ENCODE measurements around the gene RRP7A. TPM values are rescaled to one million over a fixed set of nuclear protein-coding genes. Genes with fewer than 3 reads are reported as not detected.
"Not testable (repeated sequence)": the region's sequence is repeated elsewhere in the genome, so short reads cannot be mapped to it uniquely, and the experiment has no call there.

RRP7A gene, protein sequence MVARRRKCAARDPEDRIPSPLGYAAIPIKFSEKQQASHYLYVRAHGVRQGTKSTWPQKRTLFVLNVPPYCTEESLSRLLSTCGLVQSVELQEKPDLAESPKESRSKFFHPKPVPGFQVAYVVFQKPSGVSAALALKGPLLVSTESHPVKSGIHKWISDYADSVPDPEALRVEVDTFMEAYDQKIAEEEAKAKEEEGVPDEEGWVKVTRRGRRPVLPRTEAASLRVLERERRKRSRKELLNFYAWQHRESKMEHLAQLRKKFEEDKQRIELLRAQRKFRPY
- 100 to 1,000 TPM; 169 to 181 TPM for total RNA-seq

DNA sequence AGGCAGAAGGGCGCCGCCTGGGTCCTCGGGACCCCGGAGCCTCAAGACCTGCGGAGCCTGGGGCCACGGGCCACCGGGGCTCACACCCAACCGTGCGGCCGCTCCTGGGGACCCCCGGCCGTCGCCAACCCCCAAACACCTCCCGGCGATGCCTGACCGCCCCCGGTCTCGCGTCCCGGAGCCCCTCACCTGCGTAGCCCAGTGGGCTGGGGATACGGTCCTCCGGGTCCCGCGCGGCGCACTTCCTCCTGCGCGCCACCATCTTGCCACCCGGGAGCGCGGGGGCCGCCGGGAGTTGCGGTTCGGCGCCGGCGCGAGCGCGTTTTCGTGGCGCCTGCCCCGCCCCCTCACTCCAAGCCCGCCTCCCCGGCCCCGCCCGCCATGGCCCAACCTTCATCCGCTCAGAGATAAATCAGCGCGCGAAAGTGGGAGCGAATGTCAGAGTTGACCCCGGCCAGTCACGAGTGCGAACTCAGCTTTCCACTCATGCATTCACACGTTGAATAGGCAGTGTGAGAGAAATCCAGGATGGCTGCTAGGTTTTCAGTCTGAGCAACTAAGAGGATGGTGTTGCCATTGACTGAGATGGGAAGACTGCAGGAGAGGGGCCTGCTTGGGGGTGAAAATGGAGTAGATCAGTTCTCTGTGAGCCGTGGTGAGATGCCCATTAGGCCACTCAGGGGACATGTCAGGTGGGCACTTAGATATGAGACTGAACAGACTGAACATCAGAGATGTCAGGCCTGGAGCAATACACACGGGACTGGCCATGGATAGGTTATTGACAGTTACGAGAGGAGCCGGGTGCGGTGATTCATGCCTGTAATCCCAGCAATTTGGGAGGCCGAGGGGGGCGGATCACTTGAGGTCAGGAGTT, at the start of gene RRP7A:
TSS of gene RRP7A (minus strand) at position 272 of the 877 bp plus-strand sequence. CDS start at position 262, 10 bp downstream.
- ChIA-PET CTCF (interaction anchor here (0.7 kb wide), 1 partner anchor 550 kb away, joined by 3 read pairs; no protein-coding TSS in a partner anchor), POLR2A (no interaction called here)

DNA sequence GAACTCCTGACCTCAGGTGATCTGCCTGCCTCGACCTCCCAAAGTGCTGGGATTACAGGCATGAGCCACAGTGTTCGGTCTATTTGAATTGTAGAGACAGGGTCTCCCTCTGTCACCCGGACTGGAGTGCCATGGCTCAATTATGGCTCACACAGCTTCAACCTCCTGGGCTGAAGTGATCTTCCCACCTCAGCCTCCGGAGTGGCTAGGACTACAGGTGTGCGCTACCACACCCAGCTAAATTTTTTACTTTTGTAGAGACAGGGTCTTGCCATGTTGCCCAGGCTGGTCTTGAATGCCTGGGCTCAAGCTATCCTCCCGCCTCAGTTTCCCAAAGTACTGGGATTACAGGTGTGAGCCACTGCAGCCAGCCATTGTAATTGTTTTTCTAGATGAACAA, 48.4 kb upstream of the RRP7A start:
- CTCF ChIA-PET, POLR2A ChIA-PET: not testable (repeated sequence)

GRCh38 chr22:42565956-42566355, 46.4 kb upstream of the RRP7A start:
- CTCF ChIA-PET, result no interaction called here

DNA sequence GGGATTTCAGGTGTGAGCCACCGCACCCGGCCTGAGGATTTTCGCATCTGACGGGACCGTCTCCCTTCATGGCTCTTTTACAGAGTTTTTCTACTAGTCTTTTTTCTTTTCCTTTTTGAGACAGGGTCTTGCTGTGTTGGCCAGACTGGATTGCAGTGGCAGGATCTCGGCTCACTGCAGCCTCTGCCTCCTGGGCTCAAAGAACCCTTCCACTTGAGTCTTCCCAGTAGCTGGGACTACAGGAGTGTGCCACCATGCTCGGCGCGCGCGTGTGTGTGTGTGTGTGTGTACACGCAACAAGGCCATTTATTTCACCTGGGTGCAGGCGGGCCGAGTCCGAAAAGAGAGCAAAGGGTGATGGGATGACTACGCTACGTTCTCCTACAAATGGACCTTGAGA, 45.1 kb upstream of the RRP7A start:
- CTCF ChIA-PET, result no interaction called here
- POLR2A ChIA-PET, result interaction anchor here (0.6 kb wide), 1 partner anchor 1283 kb away, joined by 3 read pairs; no protein-coding TSS in a partner anchor

More at GRCh38 chr22:42565956-42566355, 46.4 kb upstream of the RRP7A start:
- POLR2A ChIA-PET, result no interaction called here

- POLR2A ChIA-PET, CTCF ChIA-PET: not testable (repeated sequence)
These were observed 44.3 kb upstream of the RRP7A start for GRCh38 chr22:42563943-42564342.

- CTCF ChIA-PET, result no interaction called here
- POLR2A ChIA-PET, result no interaction called here
These were observed 43.1 kb upstream of the RRP7A start for GRCh38 chr22:42562684-42563083.

DNA sequence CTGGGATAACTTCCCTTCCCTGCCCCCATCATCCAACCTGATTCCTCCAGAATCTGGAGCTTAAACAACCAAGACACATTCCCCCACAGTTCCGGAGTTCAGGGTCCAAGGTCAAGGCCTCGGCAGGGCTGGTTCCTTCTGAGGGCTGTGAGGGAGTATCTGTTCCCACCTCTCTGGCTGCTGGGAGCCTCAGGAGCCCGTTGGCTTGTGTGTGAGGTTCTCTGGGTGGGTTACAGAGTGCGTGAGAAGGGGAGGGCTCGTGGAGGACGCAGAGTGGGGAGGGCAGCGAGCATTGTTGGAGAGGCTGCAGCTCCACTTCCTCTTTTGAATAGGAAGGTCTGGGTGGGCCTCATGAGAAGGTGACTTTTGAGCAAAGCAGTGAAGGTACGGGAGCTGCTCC, 42.7 kb upstream of the RRP7A start:
- CTCF ChIA-PET, result no interaction called here
- POLR2A ChIA-PET, result no interaction called here

- CTCF ChIA-PET, result no interaction called here
- POLR2A ChIA-PET, result no interaction called here
These were observed 42.3 kb upstream of the RRP7A start for GRCh38 chr22:42561856-42562255.

GRCh38 chr22:42560781-42561180, 41.2 kb upstream of the RRP7A start:
- CTCF ChIA-PET, result interaction anchor here (0.9 kb wide), 1 partner anchor 17 kb away, joined by 3 read pairs; no protein-coding TSS in a partner anchor
- POLR2A ChIA-PET, result interaction anchor here (0.6 kb wide), 2 partner anchors 16 to 44 kb away, joined by 3 to 6 read pairs; no protein-coding TSS in a partner anchor

- POLR2A ChIA-PET, result no interaction called here
- CTCF ChIA-PET, result interaction anchor here (0.9 kb wide), 1 partner anchor 17 kb away, joined by 3 read pairs; no protein-coding TSS in a partner anchor
These were observed 40.8 kb upstream of the RRP7A start for GRCh38 chr22:42560381-42560780.

DNA sequence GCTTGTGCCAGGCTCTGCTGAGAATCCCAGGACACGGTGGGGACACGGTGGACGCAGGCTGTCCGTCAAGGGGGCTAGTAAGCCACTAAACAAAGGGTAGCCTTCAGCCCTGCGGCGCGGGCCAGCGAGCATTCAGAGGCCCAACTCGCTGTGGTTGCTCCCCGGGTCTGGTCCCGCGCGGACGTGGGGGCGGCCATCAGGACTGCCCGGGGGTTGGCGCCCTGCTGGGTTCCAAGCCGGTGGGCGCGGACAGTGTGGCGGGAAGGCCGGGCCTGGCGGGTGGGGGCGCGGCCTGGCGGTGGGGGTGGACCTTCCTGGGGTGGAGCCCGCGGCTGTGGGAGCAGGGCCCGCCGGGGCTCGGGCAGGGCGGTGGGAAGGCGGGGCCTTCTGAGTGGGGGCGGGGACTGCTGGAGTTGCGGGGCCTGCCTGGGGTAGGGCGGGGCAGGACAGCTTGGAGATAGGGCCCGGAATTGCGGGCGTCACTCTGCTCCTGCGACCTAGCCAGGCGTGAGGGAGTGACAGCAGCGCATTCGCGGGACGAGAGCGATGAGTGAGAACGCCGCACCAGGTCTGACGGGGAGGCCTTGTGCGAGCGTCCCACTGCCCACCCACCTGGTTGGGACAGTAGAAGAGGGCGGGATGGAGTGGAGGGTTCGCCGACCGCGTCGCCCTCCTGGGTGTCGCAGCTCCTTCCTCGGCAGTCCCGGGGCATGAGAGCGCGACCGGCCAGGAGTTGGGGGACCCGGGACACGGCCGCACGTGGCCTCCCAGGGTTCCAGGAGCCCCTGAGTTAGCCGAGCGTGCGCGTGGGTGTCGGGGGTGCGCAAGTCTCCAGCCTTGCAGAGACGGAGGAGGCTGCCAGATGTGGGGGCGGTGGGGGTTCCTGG, 34.1 kb upstream of the RRP7A start, which contains the start of gene SERHL2:
TSS of gene SERHL2 (plus strand) at position 482 of the 887 bp plus-strand sequence. CDS start at position 547, 65 bp downstream.
- CTCF ChIA-PET, result no interaction called here

DNA sequence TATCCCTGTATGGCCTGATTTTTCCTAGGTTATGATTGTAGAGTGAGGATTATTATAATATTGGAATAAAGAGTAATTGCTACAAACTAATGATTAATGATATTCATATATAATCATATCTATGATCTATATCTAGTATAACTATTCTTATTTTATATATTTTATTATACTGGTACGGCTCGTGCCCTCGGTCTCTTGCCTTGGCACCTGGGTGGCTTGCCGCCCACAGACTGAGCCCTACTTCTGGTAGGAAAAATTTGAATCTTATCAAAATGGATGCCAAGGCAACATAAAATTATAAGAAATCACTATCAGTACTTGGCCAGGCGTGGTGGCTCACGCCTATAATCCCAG, 32.7 kb upstream of the RRP7A start:
- POLR2A ChIA-PET, result not testable (repeated sequence)

More for the DNA sequence above, 34.1 kb upstream of the RRP7A start, which contains the start of gene SERHL2:
- POLR2A ChIA-PET, result interaction anchor here (0.7 kb wide), 1 partner anchor 44 kb away, joined by 3 read pairs; no protein-coding TSS in a partner anchor

DNA sequence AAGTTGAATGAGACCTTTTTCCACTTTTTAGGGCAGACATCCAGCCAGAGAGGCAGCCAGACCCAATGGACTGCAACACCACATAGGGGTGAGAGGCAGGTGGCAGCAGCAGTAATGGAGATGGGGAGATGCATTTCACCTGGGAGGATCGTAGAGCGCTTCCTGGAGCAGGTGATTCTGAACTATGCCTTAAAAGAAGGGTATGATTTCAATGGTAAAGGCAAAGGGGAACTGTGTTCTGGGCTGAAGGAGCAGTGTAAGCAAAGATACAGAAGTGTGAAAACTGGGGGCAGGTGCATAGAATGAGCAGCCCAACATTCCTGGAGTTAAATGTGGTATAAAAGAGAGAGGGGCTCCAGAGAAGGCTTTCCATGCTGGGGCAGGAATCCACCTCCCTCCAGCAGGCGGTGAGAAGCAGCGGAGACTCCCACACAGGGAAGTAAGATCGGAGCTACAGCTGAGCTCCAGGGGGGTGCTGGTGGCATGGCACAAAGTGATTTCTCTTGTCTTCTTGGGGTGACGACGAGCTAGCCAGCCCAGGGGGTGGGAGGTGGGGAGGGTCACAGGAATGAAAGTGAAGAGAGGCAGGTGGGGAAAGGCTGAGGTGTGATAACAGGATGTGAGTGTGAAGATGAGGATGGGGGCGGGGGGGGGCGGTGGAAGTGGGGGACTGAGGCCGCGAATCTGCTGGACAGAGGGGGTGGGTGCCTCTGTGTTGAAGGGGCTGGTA, 29.9 kb upstream of the RRP7A start:
- POLR2A ChIA-PET, result no interaction called here

More for the DNA sequence above, 32.7 kb upstream of the RRP7A start:
- CTCF ChIA-PET, result interaction anchor here (0.7 kb wide), 1 partner anchor 890 kb away, joined by 3 read pairs; no protein-coding TSS in a partner anchor

DNA sequence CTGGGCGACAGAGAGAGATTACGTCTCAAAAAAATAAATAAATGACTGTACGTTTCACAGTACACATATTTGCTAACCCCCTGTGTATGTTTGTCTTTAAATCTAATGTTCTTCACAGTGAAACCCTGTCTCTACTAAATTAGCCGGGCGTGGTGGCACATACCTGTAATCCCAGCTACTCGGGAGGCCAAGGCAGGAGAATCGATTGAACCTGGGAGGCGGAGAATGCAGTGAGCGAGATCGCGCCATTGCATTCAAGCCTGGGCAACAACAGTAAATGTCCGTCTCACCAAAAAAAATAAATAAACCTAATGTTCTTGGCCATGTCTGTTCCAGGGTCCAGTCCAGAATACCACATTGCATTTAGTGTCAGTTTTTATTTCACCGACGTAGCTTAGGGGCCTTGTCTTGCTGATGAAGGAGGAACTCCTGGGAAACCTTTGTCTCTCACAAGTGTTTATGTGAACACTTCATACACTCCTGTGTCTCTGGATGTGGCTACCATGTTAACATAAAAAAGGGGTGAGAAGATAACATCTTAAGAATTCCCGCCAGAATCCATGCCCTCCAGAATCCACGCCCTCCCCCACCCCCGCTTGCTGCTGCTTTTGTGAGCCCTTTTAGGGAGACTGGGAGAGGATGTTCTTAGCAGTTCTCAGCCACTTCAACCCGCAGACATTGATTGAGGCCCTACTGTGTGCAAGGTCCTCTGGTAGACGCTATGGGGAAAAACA, 29.2 kb upstream of the RRP7A start:
- POLR2A ChIA-PET, result no interaction called here
- CTCF ChIA-PET, result interaction anchor here (0.6 kb wide), 1 partner anchor 351 kb away, joined by 3 read pairs; no protein-coding TSS in a partner anchor

More for the DNA sequence above, 29.9 kb upstream of the RRP7A start:
- CTCF ChIA-PET, result interaction anchor here (0.6 kb wide), 1 partner anchor 352 kb away, joined by 3 read pairs; no protein-coding TSS in a partner anchor

- CTCF ChIA-PET, POLR2A ChIA-PET: not testable (repeated sequence)
These were observed 28.5 kb upstream of the RRP7A start for GRCh38 chr22:42548126-42548525.

DNA sequence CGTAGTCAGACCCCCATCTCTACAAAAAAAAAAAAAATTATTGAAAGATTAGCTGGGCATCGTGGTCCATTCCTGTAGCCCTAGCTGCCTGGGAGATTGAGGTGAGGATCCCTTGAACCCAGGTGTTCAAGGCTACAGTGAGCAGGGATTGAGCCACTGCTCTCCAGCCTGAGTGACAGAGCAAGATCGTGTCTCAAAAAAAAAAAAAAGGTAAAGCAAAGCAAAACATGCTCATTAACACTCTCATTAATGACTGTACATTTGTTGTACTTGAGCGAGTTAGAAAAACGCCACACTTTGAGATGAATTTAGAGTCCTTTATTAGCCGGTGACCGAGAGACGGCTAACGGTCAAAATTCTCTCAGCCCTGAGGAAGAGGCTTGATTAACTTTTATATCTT, 28.0 kb upstream of the RRP7A start:
- CTCF ChIA-PET, result no interaction called here
- POLR2A ChIA-PET, result no interaction called here

DNA sequence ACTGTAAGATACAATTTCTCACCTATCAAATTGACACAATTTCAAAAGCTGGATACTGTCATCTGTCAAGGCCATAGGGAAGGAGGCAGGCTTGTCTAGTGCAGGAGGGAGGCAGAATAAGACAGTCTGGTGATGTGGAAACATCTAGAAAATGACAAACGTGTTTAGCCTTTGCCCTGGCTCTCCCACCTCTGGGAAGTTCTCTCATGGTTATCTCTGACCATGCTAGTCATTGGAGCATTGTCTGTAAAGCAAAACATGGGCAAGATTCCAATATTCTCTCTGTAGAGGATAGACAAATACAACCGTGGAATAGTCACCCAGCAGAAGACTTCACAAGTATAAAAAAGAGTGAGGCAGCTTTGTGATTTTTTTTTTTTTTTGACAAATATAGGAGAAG, 25.1 kb upstream of the RRP7A start:
- CTCF ChIA-PET, result no interaction called here
- POLR2A ChIA-PET, result interaction anchor here (0.5 to 0.7 kb wide), 2 partner anchors 16 to 466 kb away, joined by 3 to 7 read pairs; no protein-coding TSS in a partner anchor

GRCh38 chr22:42539236-42539771, 19.7 kb upstream of the RRP7A start:
- CTCF ChIA-PET, result not testable (repeated sequence)
- POLR2A ChIA-PET, result interaction anchor here (0.6 to 0.7 kb wide), 3 partner anchors 72 to 410 kb away, joined by 4 to 8 read pairs (median 5); no protein-coding TSS in a partner anchor
